ENCODE measurements around the gene COQ4.
"Not testable (repeated sequence)": the region's sequence is repeated elsewhere in the genome, so short reads cannot be mapped to it uniquely, and the experiment has no call there.

GRCh38 chr9:128279088-128280073, 43.3 kb upstream of the COQ4 start:
- TF ChIP-seq CTCF (IDR thresholded peaks at IDR 0.05); POLR2AphosphoS5 (IDR thresholded peaks at IDR 0.05; ENCODE audit: low read depth, low read length); TAF1 (IDR thresholded peaks at IDR 0.05; ENCODE audit: borderline replicate concordance, low read depth, low read length); USF1 (IDR thresholded peaks at IDR 0.05; ENCODE audit: borderline replicate concordance, low read depth); FOXJ3 (CRISPR knock-in tag; IDR thresholded peaks at IDR 0.05): not testable (repeated sequence)
- TF ChIP-seq, protein P1, sequence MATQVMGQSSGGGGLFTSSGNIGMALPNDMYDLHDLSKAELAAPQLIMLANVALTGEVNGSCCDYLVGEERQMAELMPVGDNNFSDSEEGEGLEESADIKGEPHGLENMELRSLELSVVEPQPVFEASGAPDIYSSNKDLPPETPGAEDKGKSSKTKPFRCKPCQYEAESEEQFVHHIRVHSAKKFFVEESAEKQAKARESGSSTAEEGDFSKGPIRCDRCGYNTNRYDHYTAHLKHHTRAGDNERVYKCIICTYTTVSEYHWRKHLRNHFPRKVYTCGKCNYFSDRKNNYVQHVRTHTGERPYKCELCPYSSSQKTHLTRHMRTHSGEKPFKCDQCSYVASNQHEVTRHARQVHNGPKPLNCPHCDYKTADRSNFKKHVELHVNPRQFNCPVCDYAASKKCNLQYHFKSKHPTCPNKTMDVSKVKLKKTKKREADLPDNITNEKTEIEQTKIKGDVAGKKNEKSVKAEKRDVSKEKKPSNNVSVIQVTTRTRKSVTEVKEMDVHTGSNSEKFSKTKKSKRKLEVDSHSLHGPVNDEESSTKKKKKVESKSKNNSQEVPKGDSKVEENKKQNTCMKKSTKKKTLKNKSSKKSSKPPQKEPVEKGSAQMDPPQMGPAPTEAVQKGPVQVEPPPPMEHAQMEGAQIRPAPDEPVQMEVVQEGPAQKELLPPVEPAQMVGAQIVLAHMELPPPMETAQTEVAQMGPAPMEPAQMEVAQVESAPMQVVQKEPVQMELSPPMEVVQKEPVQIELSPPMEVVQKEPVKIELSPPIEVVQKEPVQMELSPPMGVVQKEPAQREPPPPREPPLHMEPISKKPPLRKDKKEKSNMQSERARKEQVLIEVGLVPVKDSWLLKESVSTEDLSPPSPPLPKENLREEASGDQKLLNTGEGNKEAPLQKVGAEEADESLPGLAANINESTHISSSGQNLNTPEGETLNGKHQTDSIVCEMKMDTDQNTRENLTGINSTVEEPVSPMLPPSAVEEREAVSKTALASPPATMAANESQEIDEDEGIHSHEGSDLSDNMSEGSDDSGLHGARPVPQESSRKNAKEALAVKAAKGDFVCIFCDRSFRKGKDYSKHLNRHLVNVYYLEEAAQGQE (IDR thresholded peaks at IDR 0.05; ENCODE audit: low read depth, low read length) = not testable (repeated sequence)
- TF ChIP-seq, protein P2, sequence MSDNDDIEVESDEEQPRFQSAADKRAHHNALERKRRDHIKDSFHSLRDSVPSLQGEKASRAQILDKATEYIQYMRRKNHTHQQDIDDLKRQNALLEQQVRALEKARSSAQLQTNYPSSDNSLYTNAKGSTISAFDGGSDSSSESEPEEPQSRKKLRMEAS (IDR thresholded peaks at IDR 0.05; ENCODE audit: low read depth) = not testable (repeated sequence)

All from SK-N-SH (cell line).